AG04450 (cell line): Measurements from ENCODE around the gene FBXO21. TPM values are rescaled to one million over a fixed set of nuclear protein-coding genes. Genes with fewer than 3 reads are reported as not detected.

Source experiments
- CTCF ChIA-PET: fragments of 300-600, 350-600 bp; formaldehyde crosslinking; extraction: SDS; loops from one replicate; lab custom pipeline; 2022; ENCODE audit warnings: antibody characterized with exemption, inconsistent platforms; lab: Charles Lee
- POLR2A ChIA-PET: fragments of 350-600 bp; formaldehyde crosslinking; extraction: SDS; loops from one replicate; lab custom pipeline; 2021; ENCODE audit warnings: antibody characterized with exemption, inconsistent platforms; lab: Yijun Ruan, JAX
- DNase-seq: peaks from one replicate; pipeline ENCODE4 v3.0.0-alpha.2; 2011; ENCODE audit warnings: low read depth, low spot score
- H3K27ac ChIP-seq: one replicate; pipeline ENCODE4 v1.5.1; 2012; ENCODE audit warnings: low read depth, low read length, control low read depth
- H3K27me3 ChIP-seq: one replicate; pipeline ENCODE4 v1.6.0; 2012; ENCODE audit warnings: low read length; ENCODE audit not compliant: control insufficient read depth, insufficient read depth
- H3K4me3 ChIP-seq: 2 replicates; pipeline ENCODE4 v1.5.1; 2011; ENCODE audit warnings: mild to moderate bottlenecking, low read depth, low read length, control low read depth
- H3K9me3 ChIP-seq: 2 replicates; pipeline ENCODE4 v1.5.1; 2012; ENCODE audit warnings: low read length; ENCODE audit not compliant: control insufficient read depth, insufficient read depth
- CTCF ChIP-seq: IDR thresholded peaks from 2 replicates; pipeline ENCODE4 v1.5.1; 2011; ENCODE audit warnings: low read depth, low read length, control low read depth, inconsistent platforms
- polyA plus RNA-seq: library from polyadenylated mRNA; depleted of rRNA; stranded (reverse); fragments of >200 nt; gene quantifications from 2 replicates; pipeline ENCODE4 v1.2.3, GENCODE V29; 2011

Gene FBXO21
- polyA plus RNA-seq, 1 experiment, result 38.9 TPM

GRCh38 chr12:117118838-117119591, 71.3 kb downstream of the FBXO21 start:
- Histone ChIP-seq H3K27ac (no peak overlapping the region), H3K4me3 (no peak overlapping the region), H3K9me3 (no peaks in the 10 kb centered on the region), H3K27me3 (no peaks in the 10 kb centered on the region)
- CTCF ChIA-PET, result interaction anchor here (0.6 to 0.9 kb wide), 2 partner anchors 18 to 85 kb away, joined by 3 read pairs; no protein-coding TSS in a partner anchor
- DNase-seq, result no peak
- POLR2A ChIA-PET, result no interaction called here
- TF ChIP-seq CTCF, result no peak

DNA sequence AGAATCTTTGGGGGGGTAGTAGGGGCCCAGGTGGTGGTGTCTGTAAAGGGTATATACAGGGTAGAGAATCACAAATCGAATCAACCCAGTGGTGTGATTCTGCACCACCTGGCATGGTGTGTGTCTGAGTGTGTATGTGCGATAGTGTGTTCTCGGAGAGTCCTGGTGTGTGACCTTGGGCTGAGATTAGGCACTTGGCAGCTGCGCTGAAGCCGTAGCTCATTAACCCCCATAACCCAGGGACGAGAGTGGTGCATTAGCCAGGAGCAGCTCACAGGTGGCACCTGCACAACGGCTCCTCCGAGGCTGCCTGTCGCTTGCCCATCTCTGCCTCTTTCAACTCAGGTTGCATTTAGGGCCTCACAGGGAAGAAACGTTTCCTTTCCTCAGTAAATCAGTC, 75.5 kb downstream of the FBXO21 start:
- TF ChIP-seq CTCF, result no peak
- CTCF ChIA-PET, result no interaction called here
- POLR2A ChIA-PET, result no interaction called here
- H3K9me3 ChIP-seq, result no peaks in the 10 kb centered on the region
- H3K27ac ChIP-seq, result no peak overlapping the region
- peaks cover 12% of the 10 kb centered on the region for H3K27me3 ChIP-seq
- H3K4me3 ChIP-seq, result no peak overlapping the region
- no peak for DNase-seq

- peaks cover 12% of the 10 kb centered on the region for H3K27me3 ChIP-seq
- no peaks in the 10 kb centered on the region for H3K9me3 ChIP-seq
- ChIA-PET CTCF (interaction anchor here (0.6 kb wide), 1 partner anchor 59 kb away, joined by 3 read pairs; no protein-coding TSS in a partner anchor), POLR2A (no interaction called here)
- no peak overlapping the region for H3K27ac ChIP-seq
- DNase-seq, result no peak
- TF ChIP-seq CTCF, result no peak
- H3K4me3 ChIP-seq, result no peak overlapping the region
These were observed 77.0 kb downstream of the FBXO21 start for GRCh38 chr12:117113231-117113630.

DNA sequence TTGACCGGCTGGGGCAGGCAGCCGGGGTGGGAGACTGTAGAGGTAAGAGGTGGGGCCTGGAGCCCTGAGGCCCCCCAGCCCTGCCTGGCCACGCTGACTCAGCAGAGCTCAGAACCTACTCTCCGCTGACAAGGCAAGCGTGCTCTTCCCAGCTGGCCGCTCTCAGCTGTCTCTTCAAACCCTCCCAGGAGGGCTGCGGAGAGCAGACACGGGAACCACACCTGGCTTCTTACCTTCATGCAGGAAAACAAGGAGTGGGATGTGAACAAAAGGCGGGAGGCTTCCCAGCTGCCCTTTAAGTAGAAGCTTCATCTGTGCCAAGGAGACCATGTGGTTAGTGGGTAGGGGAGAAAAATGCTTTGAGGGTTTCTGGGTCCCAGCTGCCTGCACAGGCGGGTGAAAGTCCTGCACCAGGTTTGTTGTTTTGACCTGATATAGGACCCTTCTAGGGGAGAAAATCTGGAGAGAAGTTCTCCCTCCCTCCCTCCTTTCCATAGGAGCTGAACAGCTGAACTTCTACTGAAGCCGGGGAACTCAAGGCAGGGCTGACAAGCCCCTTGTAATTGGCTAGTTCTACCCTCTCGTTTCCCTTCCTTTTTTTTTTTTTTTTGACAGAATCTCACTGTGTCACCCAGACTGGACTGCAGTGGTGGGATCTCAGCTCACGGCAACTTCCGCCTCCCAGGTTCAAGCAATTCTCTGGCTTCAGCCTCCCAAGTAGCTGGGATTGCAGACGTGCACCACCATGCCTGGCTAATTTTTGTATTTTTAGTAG, 78.3 kb downstream of the FBXO21 start:
- CTCF ChIA-PET, result interaction anchor here (0.7 kb wide), 1 partner anchor 25 kb away, joined by 5 read pairs; no protein-coding TSS in a partner anchor
- H3K27ac ChIP-seq, result no peak overlapping the region
- no peak for DNase-seq
- H3K9me3 ChIP-seq, result no peaks in the 10 kb centered on the region
- H3K4me3 ChIP-seq, result no peak overlapping the region
- no peak for TF ChIP-seq CTCF
- peaks cover 16% of the 10 kb centered on the region for H3K27me3 ChIP-seq
- POLR2A ChIA-PET, result interaction anchor here (0.6 kb wide), 1 partner anchor 18 kb away, joined by 4 read pairs; no protein-coding TSS in a partner anchor

GRCh38 chr12:117111386-117111785, 78.9 kb downstream of the FBXO21 start:
- no peak for TF ChIP-seq CTCF
- Histone ChIP-seq H3K27ac (no peak overlapping the region), H3K27me3 (peaks cover 16% of the 10 kb centered on the region), H3K9me3 (no peaks in the 10 kb centered on the region), H3K4me3 (no peak overlapping the region)
- ChIA-PET POLR2A (no interaction called here), CTCF (no interaction called here)
- DNase-seq, result no peak
